Ishikawa (cell line): ENCODE results near the gene LCA5L.

Source experiments
- FOXM1 ChIP-seq: IDR thresholded peaks from 2 replicates; pipeline ENCODE4 v1.6.1; 2012; ENCODE audit warnings: low read depth, borderline replicate concordance
- NFIC ChIP-seq: IDR thresholded peaks from 2 replicates; pipeline ENCODE4 v1.6.1; 2012
- RAD21 ChIP-seq: IDR thresholded peaks from 2 replicates; pipeline ENCODE4 v1.6.1; 2012; ENCODE audit warnings: low read depth
- USF1 ChIP-seq: IDR thresholded peaks from 2 replicates; pipeline ENCODE4 v1.6.1; 2012
- YY1 ChIP-seq: IDR thresholded peaks from 2 replicates; pipeline ENCODE4 v1.6.1; 2012; ENCODE audit warnings: low read depth
- ZBTB7A ChIP-seq: IDR thresholded peaks from 2 replicates; pipeline ENCODE4 v1.6.1; 2012; ENCODE audit warnings: low read depth

GRCh38 chr21:39481886-39482285 lies 36.3 kb upstream of the LCA5L start:
- TF ChIP-seq RAD21 (no peak), YY1 (no peak), NFIC (no peak), ZBTB7A (no peak), FOXM1 (no peak), USF1 (no peak)
